Bronchial epithelial cell (primary cell): ENCODE data around the gene NBEA. TPM values are rescaled to one million over a fixed set of nuclear protein-coding genes. Genes with fewer than 3 reads are reported as not detected.

Experiments used
- DNase-seq: peaks from one replicate; pipeline ENCODE4 v3.0.0-alpha.2; 2010; ENCODE audit warnings: low read depth
- FAIRE-seq: peaks from 2 replicates; lab custom pipeline; 2011; peaks lifted over from hg19 to GRCh38; lab: Jason Lieb, UNC
- H3K27me3 ChIP-seq: 2 replicates; pipeline ENCODE4 v1.5.1; 2011; ENCODE audit warnings: low read length; ENCODE audit not compliant: control insufficient read depth, insufficient read depth
- H3K36me3 ChIP-seq: 2 replicates; pipeline ENCODE4 v1.5.1; 2011; ENCODE audit warnings: low read length; ENCODE audit not compliant: control insufficient read depth, insufficient read depth
- H3K4me3 ChIP-seq: 2 replicates; pipeline ENCODE4 v1.5.1; 2011; ENCODE audit warnings: mild to moderate bottlenecking, low read depth, low read length, control low read depth
- total RNA-seq: library from RNA; depleted of rRNA; stranded (reverse); fragments of >200 nt; gene quantifications from 2 replicates; pipeline ENCODE4 v1.2.1, GENCODE V29; 2014
- TF ChIP-seq, protein P1 (sequence below): IDR thresholded peaks from 2 replicates; pipeline ENCODE4 v1.5.1; 2011; ENCODE audit warnings: mild to moderate bottlenecking, moderate library complexity, low read length, control low read depth, inconsistent platforms; ENCODE audit not compliant: insufficient read depth, severe bottlenecking

Gene NBEA
- total RNA-seq, 1 donor from 2014 or later: 0.53 TPM

DNA sequence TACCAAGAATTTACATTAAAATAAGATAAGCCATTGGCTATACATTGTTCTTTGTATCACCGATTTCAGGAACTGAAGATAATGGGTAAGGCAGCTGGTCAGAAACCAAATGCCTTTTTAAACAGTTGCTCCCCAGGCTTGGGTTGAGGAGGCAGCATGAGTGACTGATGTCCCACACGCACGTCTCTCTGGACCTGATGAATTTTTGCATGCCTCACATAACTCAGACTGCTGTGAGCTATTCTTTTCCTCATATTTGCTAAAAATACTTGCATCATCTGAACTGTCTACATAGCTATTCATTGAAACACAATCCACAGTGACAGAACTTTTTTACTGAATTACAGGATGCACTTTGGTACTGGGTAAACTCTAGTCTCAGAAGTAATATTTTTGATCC lies 658.1 kb downstream of the NBEA start:
- Histone ChIP-seq H3K36me3 (no peaks in the 10 kb centered on the region), H3K4me3 (no peak overlapping the region), H3K27me3 (no peaks in the 10 kb centered on the region)
- TF ChIP-seq, protein P1, sequence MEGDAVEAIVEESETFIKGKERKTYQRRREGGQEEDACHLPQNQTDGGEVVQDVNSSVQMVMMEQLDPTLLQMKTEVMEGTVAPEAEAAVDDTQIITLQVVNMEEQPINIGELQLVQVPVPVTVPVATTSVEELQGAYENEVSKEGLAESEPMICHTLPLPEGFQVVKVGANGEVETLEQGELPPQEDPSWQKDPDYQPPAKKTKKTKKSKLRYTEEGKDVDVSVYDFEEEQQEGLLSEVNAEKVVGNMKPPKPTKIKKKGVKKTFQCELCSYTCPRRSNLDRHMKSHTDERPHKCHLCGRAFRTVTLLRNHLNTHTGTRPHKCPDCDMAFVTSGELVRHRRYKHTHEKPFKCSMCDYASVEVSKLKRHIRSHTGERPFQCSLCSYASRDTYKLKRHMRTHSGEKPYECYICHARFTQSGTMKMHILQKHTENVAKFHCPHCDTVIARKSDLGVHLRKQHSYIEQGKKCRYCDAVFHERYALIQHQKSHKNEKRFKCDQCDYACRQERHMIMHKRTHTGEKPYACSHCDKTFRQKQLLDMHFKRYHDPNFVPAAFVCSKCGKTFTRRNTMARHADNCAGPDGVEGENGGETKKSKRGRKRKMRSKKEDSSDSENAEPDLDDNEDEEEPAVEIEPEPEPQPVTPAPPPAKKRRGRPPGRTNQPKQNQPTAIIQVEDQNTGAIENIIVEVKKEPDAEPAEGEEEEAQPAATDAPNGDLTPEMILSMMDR: no peak
- no peak for FAIRE-seq
- DNase-seq: peak; percentile 19

DNA sequence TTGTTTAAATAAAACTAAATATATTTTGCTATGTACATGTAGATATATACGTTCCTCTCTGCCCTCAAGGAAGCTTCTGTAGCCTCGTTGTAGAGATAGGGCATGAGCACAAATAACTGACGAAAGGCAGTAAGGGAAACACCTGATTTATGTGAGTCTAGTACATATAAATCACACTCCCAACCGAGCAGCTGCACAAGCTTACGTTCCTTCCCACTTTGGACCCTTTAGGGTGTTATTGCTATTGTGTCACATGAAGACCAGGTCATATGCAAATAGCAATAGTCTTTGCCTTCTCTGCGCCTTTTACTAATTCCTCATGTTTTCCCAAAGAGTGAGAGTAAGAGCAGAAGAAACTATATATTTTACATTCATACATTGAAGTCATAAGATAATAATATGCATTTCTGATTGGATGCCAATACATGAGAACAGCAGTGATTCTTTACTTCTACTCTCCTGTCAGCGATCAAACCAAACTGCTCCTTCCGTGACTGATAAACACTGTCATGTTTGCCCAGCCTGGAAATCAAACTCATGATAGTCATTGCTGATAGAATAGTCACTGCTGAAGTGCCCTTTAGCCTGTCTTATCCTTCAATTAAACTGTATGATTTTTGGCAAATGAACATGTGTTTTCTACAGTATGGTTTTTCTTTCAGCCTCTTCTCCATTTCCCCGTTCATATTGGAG lies 661.7 kb downstream of the NBEA start:
- DNase-seq: no peak
- no peak for FAIRE-seq
- no peaks in the 10 kb centered on the region for H3K36me3 ChIP-seq
- TF ChIP-seq, protein P1: no peak
- H3K27me3 ChIP-seq: no peaks in the 10 kb centered on the region
- H3K4me3 ChIP-seq: no peak overlapping the region

DNA sequence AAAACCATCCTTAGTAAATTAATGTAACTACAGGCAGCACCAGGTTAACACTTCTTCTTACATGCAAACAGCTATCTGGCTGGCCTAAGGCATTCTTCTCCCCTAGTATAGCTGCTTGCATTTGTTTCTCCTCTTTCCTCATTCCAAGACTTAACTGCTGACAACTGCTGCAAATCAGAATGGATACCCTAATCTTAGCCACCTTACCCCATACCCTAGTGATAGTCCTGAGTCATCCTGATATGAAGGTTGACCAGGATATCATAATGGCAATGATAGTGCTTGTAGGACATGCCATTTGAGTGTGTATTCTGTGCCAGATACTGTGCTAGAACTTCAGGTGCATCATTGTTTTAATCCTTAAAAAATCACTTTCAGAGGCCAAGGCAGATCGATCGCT lies 672.6 kb downstream of the NBEA start:
- DNase-seq (no peak), FAIRE-seq (no peak)
- H3K4me3 ChIP-seq: no peak overlapping the region
- H3K27me3 ChIP-seq: no peaks in the 10 kb centered on the region
- H3K36me3 ChIP-seq: no peaks in the 10 kb centered on the region
- TF ChIP-seq, protein P1: no peak

DNA sequence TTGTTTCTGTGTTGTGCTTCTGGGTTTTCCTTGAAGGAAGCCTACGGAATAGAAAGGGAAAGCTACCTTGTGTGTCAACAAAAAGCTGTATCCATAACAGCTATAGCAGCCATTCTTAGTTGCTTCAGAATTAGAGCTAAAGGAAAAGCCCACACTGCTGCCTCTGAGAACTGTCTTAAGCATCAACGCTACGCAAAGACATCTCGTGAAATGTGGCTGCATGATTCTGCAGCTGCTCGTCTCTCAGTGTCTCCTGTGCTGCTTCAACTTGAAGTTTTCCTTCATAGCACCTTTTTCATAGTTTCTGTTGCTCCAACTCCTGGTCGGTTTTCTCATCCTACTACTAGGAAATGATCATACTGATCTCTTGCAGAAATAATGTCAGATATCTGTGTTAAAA lies 675.4 kb downstream of the NBEA start:
- no peak for DNase-seq
- no peak for FAIRE-seq

DNA sequence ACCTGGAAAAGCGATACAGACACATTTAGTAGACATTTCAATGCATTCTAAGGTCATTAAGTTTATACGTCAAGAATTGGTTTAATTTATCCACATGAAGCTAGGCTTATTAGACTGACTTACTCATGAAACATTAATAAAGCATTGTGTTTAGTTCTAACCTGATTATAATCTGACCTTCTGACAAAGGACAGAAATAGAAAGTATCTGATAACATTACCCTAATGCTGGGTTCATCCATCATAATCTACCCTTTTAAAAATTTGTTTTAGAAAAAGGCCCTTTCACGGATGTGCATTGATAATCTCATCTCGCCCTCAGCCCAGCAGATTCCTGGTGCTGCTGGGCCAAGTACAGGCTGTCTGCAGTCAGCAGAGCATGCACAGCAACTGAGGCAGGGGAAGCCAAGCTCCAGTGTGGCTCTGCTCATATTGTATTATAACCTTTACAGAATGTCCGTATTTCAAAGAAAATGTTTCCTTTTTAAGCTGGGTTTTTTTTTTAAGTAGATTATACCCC lies 676.6 kb downstream of the NBEA start:
- Histone ChIP-seq H3K36me3 (no peaks in the 10 kb centered on the region), H3K4me3 (no peak overlapping the region), H3K27me3 (no peaks in the 10 kb centered on the region)
- TF ChIP-seq, protein P1: no peak
- DNase-seq: no peak
- FAIRE-seq: no peak

More for the DNA sequence above, 675.4 kb downstream of the NBEA start:
- H3K36me3 ChIP-seq: no peaks in the 10 kb centered on the region
- H3K27me3 ChIP-seq: no peaks in the 10 kb centered on the region
- no peak overlapping the region for H3K4me3 ChIP-seq
- TF ChIP-seq, protein P1: no peak
